Measurements from ENCODE around the gene TTC7B. TPM values are rescaled to one million over a fixed set of nuclear protein-coding genes. Genes with fewer than 3 reads are reported as not detected.

TTC7B gene
- total RNA-seq, 1 experiment from 2014 or later: under 0.01 TPM

DNA sequence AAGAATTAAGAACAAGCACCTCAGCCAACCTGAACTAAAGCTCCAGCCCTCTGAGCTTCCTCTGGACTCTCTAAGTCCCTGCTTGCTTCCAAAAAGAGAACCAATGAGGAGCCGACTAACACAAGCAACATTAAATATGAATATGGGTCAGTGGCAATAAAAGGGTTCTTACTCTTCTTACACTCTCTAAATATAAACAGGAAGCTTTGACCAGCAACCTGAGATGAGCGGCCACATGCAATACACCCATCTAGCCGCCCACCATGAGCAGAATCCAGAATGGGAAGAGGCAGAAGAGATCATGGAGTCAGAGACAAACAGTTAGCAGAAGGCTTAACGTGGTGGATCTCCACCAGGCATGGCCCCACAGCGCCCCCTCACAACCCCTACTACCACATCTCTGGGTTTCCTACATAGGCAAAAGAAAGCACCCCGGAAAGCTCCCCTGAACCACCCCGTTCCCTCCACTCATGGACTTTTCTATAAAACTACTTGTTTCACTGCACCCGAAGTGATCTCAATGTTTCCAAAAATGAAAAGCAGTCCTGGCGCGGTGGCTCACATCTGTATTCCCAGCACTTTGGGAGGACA, 59.4 kb downstream of the TTC7B start:
- DNase-seq: peak; percentile 66

DNA sequence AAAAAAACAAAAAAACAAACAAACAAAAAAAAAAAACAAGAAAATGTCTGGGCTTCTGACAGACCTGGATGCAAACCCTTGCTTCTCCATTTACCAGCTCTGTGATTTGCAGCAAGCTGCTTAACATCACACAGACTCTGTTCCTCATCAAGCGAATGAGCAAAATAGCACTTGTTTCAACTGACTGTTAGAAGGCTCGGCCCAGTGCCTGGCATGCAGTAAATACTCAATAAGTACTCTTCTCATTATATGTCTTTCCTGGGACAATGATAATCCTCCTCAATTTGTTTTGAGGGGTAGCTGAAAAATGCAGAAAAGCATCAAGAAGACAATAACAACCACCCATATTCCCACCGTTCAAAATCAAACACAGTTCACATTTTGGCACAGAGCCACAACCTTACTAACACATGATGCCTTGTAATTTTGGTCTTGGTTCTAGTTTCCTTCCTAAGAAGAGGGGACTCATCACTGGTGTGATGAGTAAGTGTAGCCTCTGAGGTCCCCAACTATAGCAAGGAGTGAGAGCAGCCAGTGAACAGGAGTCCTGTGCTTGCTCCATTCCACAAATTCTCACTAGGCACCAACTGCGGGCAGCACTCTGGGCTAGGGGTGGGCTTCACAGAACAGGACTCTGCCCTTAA, 60.4 kb downstream of the TTC7B start:
- H3K27me3 ChIP-seq (ENCODE audit: low read length): no peaks in the 10 kb centered on the region

More for the DNA sequence above, 59.4 kb downstream of the TTC7B start:
- Histone ChIP-seq H3K9me3 (ENCODE audit: low read length) (no peaks in the 10 kb centered on the region), H3K9ac (ENCODE audit: low read length) (no peak overlapping the region), H3K79me2 (ENCODE audit: low read length) (no peaks in the 10 kb centered on the region), H3K4me2 (ENCODE audit: low read depth, low read length, poor library complexity, severe bottlenecking) (no peak overlapping the region), H3K9me2 (replicated peaks; ENCODE audit: insufficient read depth, low read length) (no peaks in the 10 kb centered on the region), H3K36me3 (ENCODE audit: insufficient read depth, low read length) (no peaks in the 10 kb centered on the region), H3K4me3 (ENCODE audit: low read length) (no peak overlapping the region), H2AFZ (ENCODE audit: low read length) (no peak overlapping the region), H3K27me3 (ENCODE audit: low read length) (no peaks in the 10 kb centered on the region), H3K4me1 (ENCODE audit: low read length) (peaks cover 19% of the 10 kb centered on the region), H3K27ac (ENCODE audit: low read length) (no peak overlapping the region), H4K20me1 (ENCODE audit: insufficient read depth, low read depth, low read length) (no peaks in the 10 kb centered on the region)

DNA sequence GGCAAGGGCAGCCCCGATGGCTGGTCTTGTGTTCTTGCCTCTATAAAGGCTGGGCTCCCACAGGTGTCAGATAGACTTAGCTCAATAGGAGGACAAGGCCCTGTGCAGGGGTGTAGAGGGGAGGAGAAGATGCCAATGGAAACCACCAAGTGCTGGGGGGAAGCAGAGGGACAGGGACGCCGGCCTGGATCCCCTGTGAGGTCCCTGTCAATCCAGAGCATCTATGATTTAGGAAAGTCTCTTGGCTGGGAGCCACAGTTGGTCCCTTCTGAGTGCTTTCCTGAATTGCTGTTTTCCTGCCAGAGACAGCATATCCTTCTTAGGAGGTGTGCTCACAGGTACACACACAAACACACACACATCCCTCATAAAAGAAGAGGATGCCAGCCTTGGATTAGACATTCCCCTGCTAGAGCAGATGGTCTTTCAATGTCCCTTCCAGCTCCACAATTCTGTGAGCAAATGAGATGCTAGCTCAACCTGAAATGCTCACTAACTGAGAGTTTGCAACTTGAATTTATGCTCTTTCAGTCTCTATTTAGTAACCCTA, 62.7 kb downstream of the TTC7B start:
- H3K9me2 ChIP-seq (replicated peaks; ENCODE audit: insufficient read depth, low read length): no peaks in the 10 kb centered on the region
- H3K27ac ChIP-seq (ENCODE audit: low read length): no peak overlapping the region
- DNase-seq: no peak
- no peak overlapping the region for H3K4me3 ChIP-seq (ENCODE audit: low read length)
- H3K27me3 ChIP-seq (ENCODE audit: low read length): peaks cover 6% of the 10 kb centered on the region; the same call in 1 of the 2 replicates
- no peak overlapping the region for H3K4me2 ChIP-seq (ENCODE audit: low read depth, low read length, poor library complexity, severe bottlenecking)
- H3K9ac ChIP-seq (ENCODE audit: low read length): no peak overlapping the region
- peaks cover 6% of the 10 kb centered on the region for H3K4me1 ChIP-seq (ENCODE audit: low read length)
- H2AFZ ChIP-seq (ENCODE audit: low read length): no peak overlapping the region
- no peaks in the 10 kb centered on the region for H3K79me2 ChIP-seq (ENCODE audit: low read length)
- peaks cover 11% of the 10 kb centered on the region for H3K9me3 ChIP-seq (ENCODE audit: low read length)
- H4K20me1 ChIP-seq (ENCODE audit: insufficient read depth, low read depth, low read length): no peaks in the 10 kb centered on the region
- no peaks in the 10 kb centered on the region for H3K36me3 ChIP-seq (ENCODE audit: insufficient read depth, low read length)

More for the DNA sequence above, 60.4 kb downstream of the TTC7B start:
- Histone ChIP-seq H3K27ac (ENCODE audit: low read length) (no peak overlapping the region), H3K79me2 (ENCODE audit: low read length) (no peaks in the 10 kb centered on the region), H3K4me1 (ENCODE audit: low read length) (peaks cover 19% of the 10 kb centered on the region), H3K4me2 (ENCODE audit: low read depth, low read length, poor library complexity, severe bottlenecking) (no peak overlapping the region), H3K9me2 (replicated peaks; ENCODE audit: insufficient read depth, low read length) (no peaks in the 10 kb centered on the region), H3K4me3 (ENCODE audit: low read length) (no peak overlapping the region), H3K36me3 (ENCODE audit: insufficient read depth, low read length) (no peaks in the 10 kb centered on the region), H3K9ac (ENCODE audit: low read length) (no peak overlapping the region), H4K20me1 (ENCODE audit: insufficient read depth, low read depth, low read length) (no peaks in the 10 kb centered on the region), H2AFZ (ENCODE audit: low read length) (no peak overlapping the region), H3K9me3 (ENCODE audit: low read length) (no peaks in the 10 kb centered on the region)
- DNase-seq: no peak

DNA sequence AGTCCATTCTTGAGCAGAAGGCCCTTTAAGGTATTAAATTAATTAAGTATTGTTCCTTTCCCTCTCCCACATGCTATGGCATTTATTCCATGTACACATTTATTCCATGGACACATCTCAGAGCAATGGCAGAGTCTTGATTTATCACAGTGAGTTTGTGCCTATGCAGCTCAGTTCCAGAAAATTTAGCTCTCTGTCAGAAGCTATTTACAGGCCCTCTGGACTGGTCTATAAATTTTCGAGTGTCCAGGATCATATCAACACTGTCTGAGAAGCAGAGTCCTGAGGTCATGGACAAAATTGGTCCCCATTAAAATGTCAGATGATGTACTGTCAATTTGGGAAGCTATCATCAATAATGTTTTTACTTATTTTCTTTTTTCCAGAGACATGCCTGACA, 65.5 kb downstream of the TTC7B start:
- Histone ChIP-seq H3K27ac (ENCODE audit: low read length) (no peak overlapping the region), H2AFZ (ENCODE audit: low read length) (no peak overlapping the region), H4K20me1 (ENCODE audit: insufficient read depth, low read depth, low read length) (no peaks in the 10 kb centered on the region), H3K9me2 (replicated peaks; ENCODE audit: insufficient read depth, low read length) (no peaks in the 10 kb centered on the region), H3K27me3 (ENCODE audit: low read length) (peaks cover 12% of the 10 kb centered on the region; the same call in 1 of the 2 replicates), H3K4me1 (ENCODE audit: low read length) (no peaks in the 10 kb centered on the region), H3K36me3 (ENCODE audit: insufficient read depth, low read length) (no peaks in the 10 kb centered on the region), H3K9me3 (ENCODE audit: low read length) (peaks cover 17% of the 10 kb centered on the region), H3K4me2 (ENCODE audit: low read depth, low read length, poor library complexity, severe bottlenecking) (no peak overlapping the region), H3K9ac (ENCODE audit: low read length) (no peak overlapping the region), H3K79me2 (ENCODE audit: low read length) (no peaks in the 10 kb centered on the region), H3K4me3 (ENCODE audit: low read length) (no peak overlapping the region)
- no peak for DNase-seq

DNA sequence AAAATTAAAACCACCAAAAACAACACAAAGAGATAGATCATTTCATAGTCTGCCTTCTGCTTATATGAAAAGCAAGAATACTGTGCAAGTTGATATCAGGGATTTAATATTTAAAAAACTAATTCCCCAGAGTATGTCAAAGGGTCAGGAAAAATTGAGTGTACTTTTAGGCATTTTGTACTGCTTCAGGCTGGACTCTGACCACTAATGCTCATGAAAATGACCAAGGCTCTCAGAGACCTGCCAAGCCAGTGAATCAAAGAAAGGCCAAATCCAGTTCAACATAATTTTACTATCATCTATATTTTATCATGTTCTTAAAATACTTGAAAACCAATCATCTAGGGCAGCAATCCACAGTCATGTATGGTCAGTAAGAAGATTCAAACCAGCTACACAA, 66.0 kb downstream of the TTC7B start:
- peaks cover 12% of the 10 kb centered on the region; the same call in 1 of the 2 replicates for H3K27me3 ChIP-seq (ENCODE audit: low read length)
- no peaks in the 10 kb centered on the region for H3K36me3 ChIP-seq (ENCODE audit: insufficient read depth, low read length)
- DNase-seq: no peak
- no peaks in the 10 kb centered on the region for H3K9me2 ChIP-seq (replicated peaks; ENCODE audit: insufficient read depth, low read length)
- H3K4me1 ChIP-seq (ENCODE audit: low read length): no peaks in the 10 kb centered on the region
- no peak overlapping the region for H3K9ac ChIP-seq (ENCODE audit: low read length)
- peaks cover 17% of the 10 kb centered on the region for H3K9me3 ChIP-seq (ENCODE audit: low read length)
- no peak overlapping the region for H3K4me2 ChIP-seq (ENCODE audit: low read depth, low read length, poor library complexity, severe bottlenecking)
- no peak overlapping the region for H2AFZ ChIP-seq (ENCODE audit: low read length)
- H4K20me1 ChIP-seq (ENCODE audit: insufficient read depth, low read depth, low read length): no peaks in the 10 kb centered on the region
- no peak overlapping the region for H3K4me3 ChIP-seq (ENCODE audit: low read length)
- no peak overlapping the region for H3K27ac ChIP-seq (ENCODE audit: low read length)
- H3K79me2 ChIP-seq (ENCODE audit: low read length): no peaks in the 10 kb centered on the region

DNA sequence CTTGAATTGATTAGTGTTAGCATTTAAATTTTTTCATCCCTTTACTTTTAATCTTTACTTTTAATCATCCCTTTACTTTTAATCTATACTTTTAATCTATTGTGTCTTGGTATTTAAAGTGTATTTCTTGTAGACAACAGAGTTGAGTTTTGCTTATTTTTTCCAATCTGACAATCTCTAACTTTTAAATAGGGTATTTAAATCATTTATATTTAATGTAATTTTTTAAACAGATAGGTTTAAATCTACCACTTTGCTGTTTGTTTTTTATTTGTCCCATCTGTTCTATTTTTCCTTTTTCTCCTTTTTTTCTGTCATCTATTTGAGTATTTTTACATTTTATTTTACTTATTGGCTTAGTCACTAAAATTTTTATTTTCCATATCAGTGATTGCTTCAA, 68.3 kb downstream of the TTC7B start:
- Histone ChIP-seq H2AFZ (ENCODE audit: low read length) (no peak overlapping the region), H3K9me3 (ENCODE audit: low read length) (peaks cover 17% of the 10 kb centered on the region), H3K9ac (ENCODE audit: low read length) (no peak overlapping the region), H3K79me2 (ENCODE audit: low read length) (no peaks in the 10 kb centered on the region), H3K9me2 (replicated peaks; ENCODE audit: insufficient read depth, low read length) (no peaks in the 10 kb centered on the region), H3K4me2 (ENCODE audit: low read depth, low read length, poor library complexity, severe bottlenecking) (no peak overlapping the region), H3K27me3 (ENCODE audit: low read length) (peaks cover 15% of the 10 kb centered on the region; the same call in 1 of the 2 replicates), H3K27ac (ENCODE audit: low read length) (no peak overlapping the region), H4K20me1 (ENCODE audit: insufficient read depth, low read depth, low read length) (no peaks in the 10 kb centered on the region), H3K4me1 (ENCODE audit: low read length) (no peaks in the 10 kb centered on the region), H3K4me3 (ENCODE audit: low read length) (no peak overlapping the region), H3K36me3 (ENCODE audit: insufficient read depth, low read length) (no peaks in the 10 kb centered on the region)
- DNase-seq: no peak

DNA sequence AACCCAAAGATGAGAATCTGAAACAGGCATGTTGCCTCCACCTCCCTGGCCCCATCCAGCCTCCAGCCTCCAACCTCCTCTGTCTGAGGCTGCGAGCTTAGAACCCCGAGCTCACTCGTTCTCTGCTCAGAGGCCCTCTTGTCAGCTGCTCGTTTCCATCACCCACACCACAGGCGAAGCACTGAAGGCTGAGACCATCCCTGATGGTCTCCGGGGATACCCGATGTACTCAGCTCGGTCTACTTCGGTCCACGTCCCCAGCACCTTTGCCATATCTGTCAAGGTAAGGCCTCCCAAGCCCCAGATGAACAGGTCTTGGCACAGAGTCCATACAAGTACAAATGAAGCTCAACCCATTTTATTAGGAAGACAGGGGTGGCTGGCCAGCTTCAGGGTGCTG, 72.4 kb downstream of the TTC7B start:
- no peak for DNase-seq
- H3K4me2 ChIP-seq (ENCODE audit: low read depth, low read length, poor library complexity, severe bottlenecking): no peak overlapping the region
- no peaks in the 10 kb centered on the region for H3K4me1 ChIP-seq (ENCODE audit: low read length)
- H4K20me1 ChIP-seq (ENCODE audit: insufficient read depth, low read depth, low read length): no peaks in the 10 kb centered on the region; the same call in 1 of the 2 replicates
- H2AFZ ChIP-seq (ENCODE audit: low read length): no peak overlapping the region
- H3K4me3 ChIP-seq (ENCODE audit: low read length): no peak overlapping the region
- H3K9me3 ChIP-seq (ENCODE audit: low read length): peaks cover 8% of the 10 kb centered on the region; the same call in 1 of the 2 replicates
- H3K79me2 ChIP-seq (ENCODE audit: low read length): no peaks in the 10 kb centered on the region
- no peaks in the 10 kb centered on the region for H3K9me2 ChIP-seq (replicated peaks; ENCODE audit: insufficient read depth, low read length)
- H3K9ac ChIP-seq (ENCODE audit: low read length): no peak overlapping the region
- H3K27me3 ChIP-seq (ENCODE audit: low read length): peaks cover 8% of the 10 kb centered on the region; the same call in 1 of the 2 replicates
- H3K36me3 ChIP-seq (ENCODE audit: insufficient read depth, low read length): no peaks in the 10 kb centered on the region
- H3K27ac ChIP-seq (ENCODE audit: low read length): no peak overlapping the region

DNA sequence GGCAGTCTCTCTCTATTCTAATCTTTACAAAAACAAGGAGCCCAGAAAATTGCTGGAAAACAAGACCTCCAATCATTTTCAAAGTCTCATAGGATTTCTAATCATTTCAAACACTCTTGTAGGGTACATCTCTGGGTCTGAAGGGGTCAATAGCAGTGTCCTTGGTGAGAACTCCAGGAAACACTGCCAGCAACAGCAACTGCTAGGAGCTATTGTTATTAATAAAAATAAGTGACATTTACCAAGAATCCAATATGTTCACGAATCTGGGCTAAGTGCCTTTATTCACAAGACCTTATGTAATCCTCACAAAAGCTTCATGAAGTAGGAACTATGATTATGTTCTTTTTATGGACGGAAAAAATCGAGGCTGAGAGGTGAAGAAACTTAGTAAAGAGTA, 72.8 kb downstream of the TTC7B start:
- Histone ChIP-seq H3K36me3 (ENCODE audit: insufficient read depth, low read length) (no peaks in the 10 kb centered on the region), H3K4me3 (ENCODE audit: low read length) (no peak overlapping the region), H3K27ac (ENCODE audit: low read length) (no peak overlapping the region), H3K9me2 (replicated peaks; ENCODE audit: insufficient read depth, low read length) (no peaks in the 10 kb centered on the region), H3K9ac (ENCODE audit: low read length) (no peak overlapping the region), H3K4me1 (ENCODE audit: low read length) (no peaks in the 10 kb centered on the region), H4K20me1 (ENCODE audit: insufficient read depth, low read depth, low read length) (no peaks in the 10 kb centered on the region; the same call in 1 of the 2 replicates), H3K9me3 (ENCODE audit: low read length) (peaks cover 6% of the 10 kb centered on the region; the same call in 1 of the 2 replicates), H3K79me2 (ENCODE audit: low read length) (no peaks in the 10 kb centered on the region), H3K27me3 (ENCODE audit: low read length) (peaks cover 8% of the 10 kb centered on the region; the same call in 1 of the 2 replicates), H2AFZ (ENCODE audit: low read length) (no peak overlapping the region), H3K4me2 (ENCODE audit: low read depth, low read length, poor library complexity, severe bottlenecking) (no peak overlapping the region)
- DNase-seq: no peak
